Activated CD8-positive, alpha-beta memory T cell treated with anti-CD3 and anti-CD28 coated beads for 36 hours (primary cell): Measurements from ENCODE around the gene CAMSAP2. TPM values are rescaled to one million over a fixed set of nuclear protein-coding genes. Genes with fewer than 3 reads are reported as not detected.
"Not testable (repeated sequence)": the region's sequence is repeated elsewhere in the genome, so short reads cannot be mapped to it uniquely, and the experiment has no call there.

Experiments
- CTCF ChIA-PET: fragments of 350-600 bp; sonication (Branson Sonifier 250); formaldehyde crosslinking; loops from one replicate; lab custom pipeline; 2021; ENCODE audit warnings: antibody characterized with exemption; lab: Charles Lee
- POLR2A ChIA-PET: fragments of 350-600 bp; sonication (Branson Sonifier 250); formaldehyde crosslinking; loops from one replicate; lab custom pipeline; 2021; ENCODE audit warnings: antibody characterized with exemption; lab: Charles Lee
- total RNA-seq, 2 experiments: library from RNA; stranded (reverse); gene quantifications; one replicate each; pipeline ENCODE4 v1.2.3, GENCODE V29; 2021

The CAMSAP2 gene
- total RNA-seq, 2 experiments from 2014 or later = 2.7 to 3.3 TPM

DNA sequence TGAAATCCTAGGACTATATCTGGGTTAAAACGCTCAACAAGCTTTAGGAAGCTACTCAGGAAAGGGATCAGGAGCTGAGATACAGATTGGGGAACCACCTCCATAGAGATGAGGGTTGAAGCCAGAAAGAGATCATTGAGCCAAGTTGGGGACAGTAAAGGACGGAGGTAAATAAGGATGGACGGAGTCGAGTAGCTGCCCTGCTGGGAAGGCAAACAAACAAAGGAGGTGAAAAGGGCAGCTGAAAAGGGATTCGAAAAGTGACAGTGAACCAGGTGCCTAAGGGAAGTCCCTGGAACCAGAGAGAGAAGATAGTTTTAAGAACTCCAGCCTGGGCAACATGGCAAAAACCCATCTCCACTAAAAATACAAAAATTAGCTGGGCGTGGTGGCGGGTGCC, 6.3 kb upstream of the CAMSAP2 start:
- POLR2A ChIA-PET = no interaction called here
- CTCF ChIA-PET = no interaction called here

DNA sequence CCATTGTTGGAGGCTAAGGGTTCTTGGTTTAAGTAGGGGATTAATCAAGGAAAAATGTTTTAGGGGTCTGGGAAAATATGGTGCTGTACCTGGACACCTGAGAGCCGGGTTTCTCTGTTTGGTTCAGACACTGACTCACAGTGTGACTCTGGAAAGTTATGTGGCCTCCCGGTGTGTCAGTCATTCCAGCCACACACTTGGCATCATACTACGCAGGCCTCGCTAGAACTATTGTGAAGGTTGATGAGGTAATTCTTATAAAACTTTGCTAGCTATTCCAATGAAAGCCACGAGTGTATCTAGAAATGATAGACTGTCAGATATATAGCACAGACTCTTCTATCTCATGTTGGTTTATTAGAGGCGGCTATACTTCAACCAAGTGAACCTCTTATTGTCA, 4.8 kb upstream of the CAMSAP2 start:
- CTCF ChIA-PET = no interaction called here
- POLR2A ChIA-PET = no interaction called here

DNA sequence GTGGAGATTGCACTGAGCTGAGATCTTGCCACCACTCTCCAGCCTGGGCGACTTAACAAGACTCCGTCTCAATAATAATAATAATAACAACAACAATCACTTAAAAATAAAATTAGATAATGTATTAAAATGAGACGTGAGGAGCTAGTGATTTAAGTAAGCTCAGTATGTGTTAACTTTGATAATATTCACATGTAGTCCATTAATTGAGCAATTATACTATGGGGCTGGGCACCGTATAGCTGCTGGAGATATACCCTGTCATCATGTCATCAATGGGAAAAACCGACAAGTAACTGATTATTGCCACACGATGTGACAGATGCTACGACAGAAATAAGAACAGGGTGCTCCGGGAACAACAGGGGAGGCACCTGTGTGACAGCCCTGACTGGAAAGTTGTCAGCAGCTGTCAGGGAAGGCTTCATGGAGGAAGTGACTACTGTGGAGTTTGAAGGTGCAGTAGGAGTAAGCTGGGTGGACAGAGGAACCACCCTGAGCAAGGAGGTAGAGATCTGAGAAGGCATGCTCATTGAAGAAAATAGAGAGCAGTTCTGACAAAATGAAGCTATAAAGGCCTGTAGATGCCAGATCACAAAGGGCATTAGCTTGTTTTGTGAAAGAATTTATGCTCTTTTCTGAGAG, 924 bp upstream of the CAMSAP2 start:
- POLR2A ChIA-PET = interaction anchor here (1.6 kb wide), 1 partner anchor 68 kb away, joined by 5 read pairs; the partner anchor contains the start of gene DDX59
- CTCF ChIA-PET = no interaction called here

DNA sequence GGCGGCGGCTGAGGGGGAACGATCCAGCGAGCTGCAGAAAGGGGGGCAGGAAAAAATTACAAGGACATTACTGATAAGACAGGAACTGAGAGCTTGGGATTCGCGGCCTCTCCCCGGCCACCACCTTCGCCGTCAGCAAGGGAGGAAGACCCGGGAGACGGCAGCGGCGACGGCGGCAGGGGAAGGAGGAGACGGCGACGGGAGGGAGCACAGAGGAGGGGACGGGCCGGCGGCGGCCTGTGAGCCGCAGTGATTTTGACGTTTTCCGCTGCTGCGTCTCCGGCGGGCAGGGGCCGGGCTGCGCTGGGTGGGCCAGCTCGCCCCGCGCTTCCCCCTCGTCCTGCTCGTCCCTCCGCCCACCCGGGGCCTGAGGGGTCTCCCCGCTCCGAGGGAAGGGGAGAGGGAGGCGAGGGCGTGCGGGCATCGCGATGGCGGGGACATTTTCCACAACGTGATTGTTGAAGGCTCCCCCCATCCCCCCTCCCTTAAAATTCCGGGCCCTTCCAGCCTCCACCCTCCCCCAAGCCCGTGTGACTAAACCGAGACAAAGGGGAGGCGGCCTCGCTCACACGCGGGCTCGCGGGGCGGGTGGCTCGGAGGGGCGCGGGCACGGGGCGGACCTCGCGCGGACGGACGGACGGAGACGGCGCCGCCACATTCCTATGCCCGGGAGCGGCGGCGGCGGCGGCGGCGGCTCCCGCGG, 407 bp downstream of the CAMSAP2 start:
- ChIA-PET CTCF (interaction anchor here (0.7 to 1.0 kb wide), 2 partner anchors 112 to 740 kb away, joined by 3 read pairs; no protein-coding TSS in a partner anchor), POLR2A (interaction anchor here (1.6 kb wide), 1 partner anchor 70 kb away, joined by 5 read pairs; the partner anchor contains the start of gene DDX59)

DNA sequence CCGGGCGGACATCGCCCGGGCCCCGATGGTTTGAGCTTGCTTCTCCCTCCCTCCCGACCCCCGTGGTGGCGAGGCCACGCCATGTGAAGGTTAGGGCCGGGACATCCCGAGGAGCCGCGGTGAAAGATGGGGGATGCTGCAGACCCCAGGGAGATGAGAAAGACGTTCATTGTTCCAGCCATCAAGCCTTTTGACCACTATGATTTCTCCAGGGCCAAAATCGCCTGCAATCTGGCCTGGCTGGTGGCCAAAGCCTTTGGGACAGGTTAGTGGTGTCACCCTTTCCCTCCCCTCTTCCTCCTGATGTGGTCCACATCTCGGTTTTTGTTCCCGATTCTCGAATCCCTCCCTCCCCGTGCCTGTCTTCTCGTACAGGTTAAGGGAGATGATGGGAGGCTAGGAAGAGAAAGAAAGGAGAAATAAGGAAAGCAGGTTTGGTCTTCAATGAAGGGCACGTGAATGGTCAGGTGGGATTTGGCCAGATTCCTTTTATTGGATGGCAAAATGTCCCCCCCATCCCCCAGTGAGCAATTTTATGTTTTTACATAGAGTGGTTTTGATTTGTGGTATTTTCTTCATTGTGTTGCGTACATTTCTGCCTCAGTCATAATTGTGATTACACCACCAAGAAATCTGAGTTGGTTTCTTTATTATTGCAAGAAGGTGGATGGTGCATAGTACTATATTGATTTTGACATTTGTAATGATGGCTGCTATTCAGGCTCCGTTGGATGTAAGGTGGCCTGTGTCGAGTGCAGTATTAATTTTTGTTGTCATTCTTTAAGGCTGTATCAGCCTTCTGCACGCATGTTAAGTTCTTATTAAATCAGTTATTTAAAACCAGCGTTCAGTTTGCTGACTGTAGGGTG, 1.2 kb downstream of the CAMSAP2 start:
- ChIA-PET POLR2A (no interaction called here), CTCF (no interaction called here)

DNA sequence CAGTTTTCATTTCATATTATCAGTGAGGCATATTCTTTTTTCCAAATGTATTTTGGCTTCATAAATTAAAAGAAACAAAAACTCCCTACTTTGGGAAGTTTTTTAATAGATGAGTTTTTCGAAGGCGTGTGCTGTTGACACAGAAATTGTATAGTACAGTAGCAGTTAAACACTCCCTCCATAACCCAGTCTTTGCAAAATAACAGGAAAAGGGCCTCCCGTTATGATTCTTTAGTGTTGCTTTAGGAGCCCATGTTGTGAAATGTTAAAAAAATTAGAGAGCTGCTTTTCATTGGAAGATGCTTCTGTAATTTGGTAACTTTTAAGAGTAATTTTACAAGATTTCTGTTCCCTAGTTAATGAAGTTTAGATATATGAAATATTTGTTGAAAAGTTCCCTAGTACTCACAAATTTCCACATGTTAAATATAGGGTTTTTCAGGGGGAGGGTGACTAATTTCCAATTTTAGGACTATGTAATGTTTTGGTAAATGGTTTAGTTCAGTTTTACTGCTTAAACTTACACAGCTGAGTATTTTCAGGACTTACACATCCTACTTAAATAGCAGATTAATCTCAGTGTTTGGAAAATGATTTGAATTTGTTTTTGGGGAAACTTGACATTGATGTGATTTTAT, 2.0 kb downstream of the CAMSAP2 start:
- CTCF ChIA-PET = no interaction called here
- POLR2A ChIA-PET = no interaction called here

DNA sequence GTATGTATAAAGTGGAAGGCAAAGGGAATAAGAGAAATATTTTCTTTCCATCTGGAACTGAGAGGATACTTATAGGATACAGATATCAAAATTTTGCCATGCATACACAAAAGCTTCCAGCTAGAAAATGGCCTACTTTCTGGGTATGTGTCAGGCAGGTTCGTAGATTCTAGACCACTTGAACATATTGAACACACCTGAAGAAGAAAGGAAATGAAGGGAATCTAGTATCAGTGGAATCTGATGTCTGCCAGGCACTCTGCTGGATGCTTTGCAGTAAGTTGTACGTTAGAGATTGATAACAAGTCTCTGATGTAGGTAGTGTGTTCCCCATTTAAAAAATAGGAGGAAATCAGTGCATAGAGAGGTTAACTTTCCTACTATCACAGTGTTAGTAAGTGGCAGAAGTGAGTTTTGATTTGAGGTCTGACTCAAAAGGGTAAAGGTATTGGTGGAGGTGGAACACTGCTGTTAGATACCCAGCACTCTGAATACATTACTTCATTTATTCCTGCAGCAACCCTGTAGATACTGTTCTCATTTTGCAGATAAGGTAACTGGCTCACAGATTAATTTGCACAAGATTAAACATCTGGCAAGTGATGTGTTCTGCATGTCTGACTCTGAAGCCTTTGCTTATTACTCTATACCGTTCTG, 3.0 kb downstream of the CAMSAP2 start:
- ChIA-PET CTCF (no interaction called here), POLR2A (no interaction called here)

DNA sequence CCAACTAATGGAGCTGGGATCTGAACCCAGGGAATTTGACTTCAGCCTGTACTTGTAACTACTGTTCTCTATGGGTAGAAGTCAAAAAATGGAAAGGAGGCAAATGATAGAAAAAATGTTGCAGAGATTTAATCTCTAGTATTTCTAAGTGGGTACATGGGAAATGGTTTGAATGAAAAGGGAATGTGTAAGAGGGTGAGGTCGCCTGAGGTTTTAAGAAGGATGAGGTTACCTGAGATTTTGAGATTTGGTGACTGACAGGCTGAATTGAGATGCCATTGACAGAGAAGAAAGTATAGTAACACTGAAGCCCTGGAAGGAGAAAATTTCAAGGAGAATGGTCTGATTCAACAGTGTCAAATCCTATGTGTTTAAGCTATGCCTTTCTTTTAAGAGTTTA, 5.5 kb downstream of the CAMSAP2 start:
- ChIA-PET POLR2A (no interaction called here), CTCF (no interaction called here)

DNA sequence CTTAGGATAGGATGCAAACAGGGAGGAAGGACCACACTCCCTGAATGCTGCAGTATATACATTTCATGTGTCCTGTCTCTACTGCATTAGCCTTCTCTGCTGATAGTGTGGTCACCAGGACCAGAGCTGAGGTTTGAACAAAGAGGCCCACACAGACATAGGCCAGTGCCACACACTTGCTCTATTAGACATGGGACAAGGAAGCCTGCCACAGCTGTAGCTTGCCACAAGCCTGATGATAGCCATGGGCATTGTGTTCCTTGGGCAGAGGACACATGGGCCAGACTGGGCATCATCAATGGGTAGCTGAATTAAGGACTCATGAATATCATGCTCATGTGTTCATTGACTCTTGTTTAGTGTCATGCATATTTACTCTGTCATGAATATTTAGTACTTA, 10.4 kb downstream of the CAMSAP2 start:
- CTCF ChIA-PET = interaction anchor here (0.6 kb wide), 1 partner anchor 774 kb away, joined by 3 read pairs; no protein-coding TSS in a partner anchor
- POLR2A ChIA-PET = no interaction called here

DNA sequence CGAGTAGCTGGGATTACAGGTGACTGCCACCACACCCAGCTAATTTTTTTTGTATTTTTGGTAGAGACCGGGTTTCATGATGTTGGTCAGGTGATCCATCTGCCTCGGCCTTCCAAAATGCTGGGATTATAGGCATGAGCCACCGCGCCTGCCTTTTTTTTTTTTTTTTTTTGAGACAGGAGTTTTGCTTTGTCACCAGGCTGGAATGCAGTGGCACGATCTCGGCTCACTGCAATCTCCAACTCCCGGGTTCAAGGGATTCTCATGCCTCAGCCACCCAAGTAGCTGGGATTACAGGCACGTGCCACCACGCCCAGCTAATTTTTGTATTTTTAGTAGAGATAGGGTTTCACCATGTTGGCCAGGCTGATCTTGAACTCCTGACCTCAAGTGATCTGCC, 12.1 kb downstream of the CAMSAP2 start:
- POLR2A ChIA-PET = not testable (repeated sequence)

DNA sequence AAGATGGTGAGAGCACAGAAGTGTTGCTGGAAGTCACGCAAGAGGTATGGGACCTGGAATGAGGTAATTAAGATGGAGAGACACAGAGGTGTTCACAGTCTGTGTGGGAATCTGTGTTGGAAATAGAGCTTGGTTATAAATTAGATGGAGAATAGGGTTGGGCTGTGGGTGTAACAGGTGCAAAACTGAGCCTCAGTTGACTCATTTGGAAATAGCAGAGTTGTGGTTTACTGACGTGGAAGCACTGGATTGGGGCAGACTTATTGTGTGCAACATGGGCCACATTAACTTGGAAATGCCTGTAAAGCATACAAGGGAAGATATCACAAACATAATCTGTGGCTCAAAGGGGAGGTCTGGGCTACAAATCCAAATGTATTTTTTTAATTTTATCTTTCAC, 13.0 kb downstream of the CAMSAP2 start:
- ChIA-PET POLR2A (interaction anchor here (0.6 kb wide), 2 partner anchors 82 to 807 kb away, joined by 4 read pairs; partner anchors contain the start of gene DDX59), CTCF (no interaction called here)

More for the DNA sequence above, 12.1 kb downstream of the CAMSAP2 start:
- CTCF ChIA-PET = interaction anchor here (0.7 kb wide), 1 partner anchor 270 kb away, joined by 3 read pairs; no protein-coding TSS in a partner anchor

DNA sequence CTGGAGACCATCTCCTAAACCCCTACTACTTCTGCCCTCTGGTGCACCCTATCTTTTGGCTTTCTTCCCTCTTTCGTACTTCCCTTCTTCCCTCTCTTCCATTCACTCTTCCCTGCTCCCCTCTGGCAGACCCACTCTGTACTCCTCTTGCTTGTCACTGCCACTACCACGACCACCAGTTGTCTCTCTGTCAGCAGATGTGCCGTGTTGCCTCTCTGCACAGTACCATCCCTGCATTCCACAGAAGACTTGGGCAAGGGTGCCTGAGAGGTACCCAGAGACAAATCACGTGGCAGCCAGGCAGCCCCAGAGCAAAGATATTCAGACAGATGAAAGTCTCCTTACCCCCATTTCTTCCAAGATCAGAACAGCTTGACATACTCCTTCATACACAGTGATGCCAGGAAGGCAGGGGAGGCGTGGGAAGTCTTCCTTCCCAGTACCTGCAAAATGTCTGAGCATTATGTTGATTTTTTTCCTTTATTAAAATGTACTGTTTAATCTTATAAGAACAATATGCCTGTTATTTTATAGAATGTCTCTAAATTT, 15.0 kb downstream of the CAMSAP2 start:
- ChIA-PET CTCF (no interaction called here), POLR2A (interaction anchor here (0.6 kb wide), 1 partner anchor 1087 kb away, joined by 14 read pairs; no protein-coding TSS in a partner anchor)

DNA sequence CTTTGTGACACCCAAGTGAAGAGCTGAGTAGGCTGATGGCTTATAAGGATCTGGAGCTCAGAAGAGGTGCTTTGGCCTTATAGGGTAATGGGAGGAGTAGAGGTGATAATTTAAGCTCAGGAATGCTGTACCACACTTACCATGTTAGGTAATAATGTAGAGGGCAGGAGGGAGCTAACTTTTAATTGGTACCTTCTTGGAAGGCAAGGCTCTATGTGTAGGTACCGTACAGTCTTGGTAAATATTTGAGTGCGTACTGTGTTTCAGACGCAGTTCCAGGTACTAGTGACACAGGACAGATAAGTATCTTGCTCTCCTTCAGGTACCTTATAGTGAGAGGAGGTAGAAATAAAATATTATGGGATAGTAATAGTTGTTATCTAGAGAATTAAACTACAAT, 16.8 kb downstream of the CAMSAP2 start:
- CTCF ChIA-PET = interaction anchor here (0.5 kb wide), 1 partner anchor 149 kb away, joined by 3 read pairs; no protein-coding TSS in a partner anchor
- POLR2A ChIA-PET = no interaction called here

DNA sequence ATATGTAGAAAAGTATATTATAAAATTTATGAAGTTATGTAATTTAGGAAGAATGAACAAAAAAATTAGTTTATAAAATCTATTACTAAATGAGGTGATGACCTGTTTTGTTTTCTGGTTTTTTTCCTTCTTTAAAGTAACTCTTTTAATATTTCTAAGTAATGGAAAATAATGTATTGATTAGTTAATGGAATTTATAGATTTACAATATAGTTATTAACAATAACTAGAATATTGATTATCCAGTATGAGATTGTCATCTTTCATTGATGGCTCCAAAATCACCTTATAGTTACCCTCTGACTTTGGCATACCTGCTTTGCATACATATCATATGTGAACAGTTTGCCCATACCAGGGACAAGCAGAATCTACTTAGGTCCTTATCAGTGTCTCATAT, 23.4 kb downstream of the CAMSAP2 start:
- CTCF ChIA-PET = no interaction called here
- POLR2A ChIA-PET = no interaction called here

DNA sequence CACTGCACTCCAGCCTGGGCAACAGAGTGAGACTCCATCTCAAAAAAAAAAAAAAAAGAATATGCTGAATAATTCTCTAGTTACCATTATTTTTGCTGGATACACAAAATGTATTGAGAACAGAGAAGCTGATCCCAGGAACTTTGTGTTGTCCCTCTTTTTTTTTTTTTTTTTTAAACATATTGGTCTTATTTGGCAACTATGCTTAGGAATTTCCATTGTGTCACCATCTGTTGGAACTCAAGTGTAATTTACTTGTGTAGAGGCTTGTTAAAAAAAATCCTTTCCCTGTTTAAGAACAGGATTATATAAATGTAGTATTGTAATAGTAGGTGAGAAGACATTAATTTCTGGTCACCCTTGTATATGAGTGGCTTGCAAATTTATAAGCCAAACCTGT, 28.6 kb downstream of the CAMSAP2 start:
- ChIA-PET POLR2A (no interaction called here), CTCF (no interaction called here)

DNA sequence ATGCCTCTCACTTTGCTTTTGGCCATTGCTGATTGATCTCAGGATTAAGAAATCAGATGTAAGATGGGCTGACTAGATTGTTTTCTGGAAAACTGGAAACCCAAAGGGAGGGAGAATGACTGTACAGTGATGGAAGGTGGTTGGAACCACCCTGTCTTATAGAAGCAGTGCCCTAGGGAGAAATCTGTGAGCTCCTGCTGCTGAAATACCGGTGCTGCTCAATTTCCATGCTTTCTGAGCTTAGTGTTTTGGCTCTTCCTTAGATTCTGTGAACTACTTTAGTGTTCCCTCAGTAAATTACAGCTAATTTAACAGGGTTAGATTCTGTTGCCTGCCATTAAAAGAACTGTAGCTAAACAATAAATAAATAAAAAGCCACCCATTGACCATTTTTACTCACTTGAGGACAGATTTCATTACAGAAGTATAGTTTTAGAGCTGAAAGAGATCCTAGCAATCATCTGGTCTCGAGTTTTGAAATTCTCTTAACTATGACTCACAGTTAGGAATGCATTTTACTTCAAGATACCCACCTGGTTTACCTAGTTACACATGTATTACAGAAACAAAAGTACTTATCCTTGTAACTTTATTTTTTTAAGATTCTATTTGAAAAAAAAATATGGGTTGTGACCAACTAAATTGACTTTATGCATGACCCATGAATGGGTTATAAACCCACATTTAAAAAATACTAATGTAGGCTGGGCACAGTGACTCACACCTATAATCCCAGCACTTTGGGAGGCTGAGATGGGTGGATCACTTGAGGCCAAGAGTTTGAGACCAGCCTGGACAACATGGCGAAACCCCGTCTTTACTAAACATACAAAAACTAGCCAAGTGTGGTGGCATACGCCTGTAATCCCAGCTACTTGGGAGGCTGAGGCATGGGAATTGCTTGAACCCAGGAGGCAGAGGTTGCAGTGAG, 33.2 kb downstream of the CAMSAP2 start:
- CTCF ChIA-PET = interaction anchor here (0.8 kb wide), 1 partner anchor 80 kb away, joined by 3 read pairs; no protein-coding TSS in a partner anchor
- POLR2A ChIA-PET = no interaction called here

DNA sequence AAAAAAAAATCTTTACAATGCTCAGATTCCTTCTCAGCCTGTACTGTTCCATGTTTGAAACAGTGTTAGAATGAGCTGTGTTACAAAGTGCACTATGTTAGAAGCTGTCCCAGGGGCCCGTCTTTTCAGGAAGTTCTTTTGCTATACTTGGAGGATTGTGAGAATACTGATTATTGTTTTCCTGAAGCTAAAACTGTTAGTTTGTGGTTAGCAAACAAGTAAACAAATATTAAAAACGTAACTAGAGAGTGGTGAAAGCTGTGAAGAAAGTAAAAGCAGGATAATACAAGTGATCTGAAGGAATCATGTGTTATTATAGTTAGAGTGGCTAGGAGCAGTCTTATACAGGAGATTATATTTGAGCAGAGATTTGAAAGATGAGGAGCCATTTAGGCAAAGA, 35.6 kb downstream of the CAMSAP2 start:
- ChIA-PET CTCF (no interaction called here), POLR2A (interaction anchor here (0.5 kb wide), 1 partner anchor 76 kb away, joined by 5 read pairs; no protein-coding TSS in a partner anchor)
